NT2/D1 (cell line): Measurements from ENCODE around the gene SLC16A10.

Experiments
- SUZ12 ChIP-seq: IDR thresholded peaks from 2 replicates; pipeline ENCODE4 v1.6.1; 2011; ENCODE audit not compliant: insufficient read length, insufficient read depth; ENCODE audit errors: extremely low read depth
- YY1 ChIP-seq: IDR thresholded peaks from 2 replicates; pipeline ENCODE4 v1.6.1; 2011; ENCODE audit not compliant: insufficient read length, insufficient read depth
- ZNF274 ChIP-seq: IDR thresholded peaks from 2 replicates; pipeline ENCODE4 v1.6.1; 2011; ENCODE audit warnings: mild to moderate bottlenecking, low read depth, low read length

GRCh38 chr6:111276335-111276734 is 189.0 kb downstream of the SLC16A10 start:
- no peak for TF ChIP-seq ZNF274
- no peak for TF ChIP-seq YY1
- no peak for TF ChIP-seq SUZ12
